Pancreas (tissue), 10 donors: ENCODE measurements around the gene TNFRSF8. TPM values are rescaled to one million over a fixed set of nuclear protein-coding genes. Genes with fewer than 3 reads are reported as not detected.

ENCODE experiments used
- ATAC-seq, 4 donors: fragments of 200-7000 bp; cut with Tn5 transposase; one replicate each; pipeline versions ENCODE4 v1.8.0 to v1.9.1; 2020; ENCODE audit warnings: mild to moderate bottlenecking in 4 of 4, moderate library complexity in 4 of 4
- DNase-seq, 6 donors: peaks; one replicate each; pipeline ENCODE4 v3.0.0-alpha.2; 2020
- FAIRE-seq: peaks from 2 replicates; lab custom pipeline; 2012; peaks lifted over from hg19 to GRCh38; lab: Jason Lieb, UNC
- H3K27ac ChIP-seq, 4 donors: fragments of 200-600 bp; sonication (generic); 1 replicate in 3 of 4; 2 replicates in 1 of 4; pipeline versions ENCODE4 v1.5.0 to v1.8.0; 2020
- H3K27me3 ChIP-seq, 4 donors: fragments of 200-600 bp; one replicate each; pipeline ENCODE4 v1.8.0; 2021
- H3K36me3 ChIP-seq, 3 donors: fragments of 200-600 bp; sonication (generic) in 1 of 3; one replicate each; pipeline versions ENCODE4 v1.5.0 to v1.8.0; 2020 to 2021
- H3K4me1 ChIP-seq, 3 donors: fragments of 200-600 bp; one replicate each; pipeline ENCODE4 v1.8.0; 2021
- H3K4me3 ChIP-seq, 4 donors: fragments of 200-600 bp; sonication (generic) in 2 of 4; one replicate each; pipeline versions ENCODE4 v1.5.0 to v1.8.0; 2020 to 2021
- H3K9me3 ChIP-seq, 4 donors: fragments of 200-600 bp; one replicate each; pipeline ENCODE4 v1.8.0; 2021
- WGBS, 2 donors: extraction: QIAGEN DNeasy Blood & Tissue Kit; methylation state at CpG; one replicate each; pipeline ENCODE4 v1.1.7; 2013; 5-methylcytosine and 5-hydroxymethylcytosine counted together
- intact Hi-C, 3 donors: fragments of 100-400 bp; cut with DNase I; formaldehyde crosslinking; loops; one replicate each; pipeline versions ENCODE4 v1.11.1 to v1.14.2; 2022
- polyA plus RNA-seq, 2 donors: library from polyadenylated mRNA; stranded (reverse); fragments of 200-250 nt; gene quantifications; one replicate each; pipeline ENCODE4 v1.2.3, GENCODE V29; 2013
- total RNA-seq, 6 donors: library from RNA; stranded (reverse); fragmentation: NEBNext Ultra II Directional in 4 of 6; extraction: Animal tissue kit (Norgen Biotek cat#: 25700) in 4 of 6; gene quantifications; one replicate each; pipeline versions ENCODE4 v1.2.1 to v1.2.4, GENCODE V29; 2021 to 2023
- TF ChIP-seq, protein P1 (sequence below), 4 donors: fragments of 200-600 bp; sonication (generic) in 3 of 4; IDR thresholded peaks; one replicate each; pipeline versions ENCODE4 v1.5.0 to v1.8.0; 2021; ENCODE audit warnings: antibody characterized with exemption in 4 of 4
- donor health status: healthy with polysubstance abuse.
- donor health status: DM: no; HTN: no; CAD: no; lungs with moderate emphysema.
- donor health status: DM: no; HTN: no; CAD: no.
- donor health status: control.
- donor health status: control.
- donor health status: Bipolar disorder and iron deficiency.
- donor health status: DM: yes; HTN: yes; CAD: no.
- donor health status: DM: no; HTN: no; CAD: no.
- donor health status: DM: no; HTN: no; CAD: no.
- donor health status: DM: yes; HTN: yes; CAD: no.

The TNFRSF8 gene
- total and polyA plus RNA-seq, 8 donors, result 0.08 to 0.72 (median 0.25) TPM; not detected in 1

DNA sequence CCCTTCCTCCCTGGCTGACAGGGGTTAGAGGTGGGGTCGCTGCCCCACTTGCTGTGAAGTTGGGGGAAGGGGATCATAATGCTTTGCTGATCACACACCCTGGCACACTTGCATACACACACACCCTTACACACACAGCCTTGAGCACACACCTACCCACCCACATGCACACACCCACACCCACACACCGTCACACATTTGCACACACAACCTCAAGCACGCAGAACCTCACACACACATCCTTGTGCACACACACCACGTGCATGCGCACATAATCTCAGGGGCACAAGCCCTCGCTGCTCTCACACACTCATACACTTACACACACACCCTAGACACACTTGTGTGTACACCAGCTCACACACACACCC lies 16.4 kb upstream of the TNFRSF8 start:
- TF ChIP-seq, protein P1, sequence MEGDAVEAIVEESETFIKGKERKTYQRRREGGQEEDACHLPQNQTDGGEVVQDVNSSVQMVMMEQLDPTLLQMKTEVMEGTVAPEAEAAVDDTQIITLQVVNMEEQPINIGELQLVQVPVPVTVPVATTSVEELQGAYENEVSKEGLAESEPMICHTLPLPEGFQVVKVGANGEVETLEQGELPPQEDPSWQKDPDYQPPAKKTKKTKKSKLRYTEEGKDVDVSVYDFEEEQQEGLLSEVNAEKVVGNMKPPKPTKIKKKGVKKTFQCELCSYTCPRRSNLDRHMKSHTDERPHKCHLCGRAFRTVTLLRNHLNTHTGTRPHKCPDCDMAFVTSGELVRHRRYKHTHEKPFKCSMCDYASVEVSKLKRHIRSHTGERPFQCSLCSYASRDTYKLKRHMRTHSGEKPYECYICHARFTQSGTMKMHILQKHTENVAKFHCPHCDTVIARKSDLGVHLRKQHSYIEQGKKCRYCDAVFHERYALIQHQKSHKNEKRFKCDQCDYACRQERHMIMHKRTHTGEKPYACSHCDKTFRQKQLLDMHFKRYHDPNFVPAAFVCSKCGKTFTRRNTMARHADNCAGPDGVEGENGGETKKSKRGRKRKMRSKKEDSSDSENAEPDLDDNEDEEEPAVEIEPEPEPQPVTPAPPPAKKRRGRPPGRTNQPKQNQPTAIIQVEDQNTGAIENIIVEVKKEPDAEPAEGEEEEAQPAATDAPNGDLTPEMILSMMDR (IDR thresholded peaks at IDR 0.05), result no peak
- Histone ChIP-seq H3K27ac (no peak overlapping the region), H3K36me3 (no peaks in the 10 kb centered on the region), H3K9me3 (no peaks in the 10 kb centered on the region), H3K27me3 (no peaks in the 10 kb centered on the region), H3K4me1 (no peaks in the 10 kb centered on the region), H3K4me3 (no peak overlapping the region)
- ATAC-seq, result no peak
- no peak for FAIRE-seq
- WGBS, 2 donors, result 73 to 85% methylated on average over 6 of the region's 6 CpGs
- DNase-seq, result no peak
- intact Hi-C loops, result no loop called here

DNA sequence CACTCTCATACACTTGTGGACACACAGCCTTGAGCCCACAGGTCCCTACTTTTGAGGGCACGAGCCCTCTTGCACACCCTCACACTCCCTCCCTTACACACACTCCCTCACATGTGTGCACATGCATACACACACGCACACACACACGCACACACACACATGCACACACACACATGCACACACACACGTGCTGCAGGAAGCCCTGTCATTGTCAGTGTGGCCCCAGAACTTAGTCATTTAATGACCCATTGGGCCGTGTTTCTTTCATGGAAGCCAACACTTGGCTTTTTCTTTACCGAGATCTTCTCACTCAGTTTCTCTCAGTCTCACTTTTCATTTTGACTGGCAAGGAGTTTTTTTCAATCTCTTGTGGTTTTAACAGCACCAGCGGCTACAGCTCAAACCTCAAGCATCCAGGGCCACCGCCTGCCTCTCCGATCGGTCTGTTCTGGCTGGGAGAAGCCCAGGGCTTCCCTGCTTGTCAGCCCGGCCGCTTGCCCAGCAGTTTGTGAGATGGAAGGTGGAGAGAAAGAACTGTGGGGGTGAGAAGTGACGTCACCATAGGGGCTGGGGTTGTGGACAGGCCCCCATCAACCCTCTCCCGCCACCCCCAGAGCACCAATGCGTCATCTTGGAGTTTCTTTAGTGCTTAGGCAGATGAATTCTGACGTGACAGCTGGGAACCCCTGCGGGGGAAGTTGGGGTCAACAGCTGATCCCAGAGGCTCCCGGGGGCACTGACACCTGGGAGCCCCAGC lies 15.8 kb upstream of the TNFRSF8 start:
- Histone ChIP-seq H3K4me3 (no peak overlapping the region), H3K27me3 (no peaks in the 10 kb centered on the region), H3K27ac (no peak overlapping the region), H3K36me3 (no peaks in the 10 kb centered on the region), H3K9me3 (no peaks in the 10 kb centered on the region), H3K4me1 (no peaks in the 10 kb centered on the region)
- FAIRE-seq, result no peak
- intact Hi-C loops, result no loop called here
- WGBS, 2 donors, result 51 to 52% methylated on average over 18 of the region's 18 CpGs
- DNase-seq, result no peak
- no peak for ATAC-seq
- TF ChIP-seq, protein P1 (IDR thresholded peaks at IDR 0.05), result no peak

DNA sequence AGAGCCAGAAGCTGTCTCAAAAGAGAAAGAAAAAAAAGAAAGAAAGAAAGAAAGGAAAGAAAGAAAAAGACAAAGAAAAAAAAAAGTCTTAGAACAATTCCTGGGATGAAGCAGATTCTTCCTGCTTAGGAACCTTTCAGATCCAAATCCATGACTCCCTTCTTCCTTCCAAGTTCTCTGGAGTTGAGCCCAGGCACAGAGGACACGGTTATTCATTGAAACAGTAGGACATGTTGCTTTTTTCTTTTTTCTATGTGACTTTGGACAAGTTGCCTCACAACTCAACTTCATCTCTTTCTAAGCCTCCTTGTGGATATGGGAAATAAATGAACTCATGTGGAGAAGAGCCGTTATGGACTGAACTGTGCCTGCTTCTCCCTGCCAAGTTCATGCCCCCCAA lies 14.7 kb upstream of the TNFRSF8 start:
- no peak for DNase-seq
- no peak overlapping the region for H3K27ac ChIP-seq
- intact Hi-C loops, result no loop called here
- WGBS, 2 donors, result 51 to 52% methylated on average over 2 of the region's 2 CpGs
- H3K9me3 ChIP-seq, result no peaks in the 10 kb centered on the region
- TF ChIP-seq, protein P1 (IDR thresholded peaks at IDR 0.05), result no peak
- FAIRE-seq, result no peak
- no peak for ATAC-seq
- H3K27me3 ChIP-seq, result no peaks in the 10 kb centered on the region
- no peak overlapping the region for H3K4me3 ChIP-seq
- no peaks in the 10 kb centered on the region for H3K36me3 ChIP-seq
- H3K4me1 ChIP-seq, result no peaks in the 10 kb centered on the region

DNA sequence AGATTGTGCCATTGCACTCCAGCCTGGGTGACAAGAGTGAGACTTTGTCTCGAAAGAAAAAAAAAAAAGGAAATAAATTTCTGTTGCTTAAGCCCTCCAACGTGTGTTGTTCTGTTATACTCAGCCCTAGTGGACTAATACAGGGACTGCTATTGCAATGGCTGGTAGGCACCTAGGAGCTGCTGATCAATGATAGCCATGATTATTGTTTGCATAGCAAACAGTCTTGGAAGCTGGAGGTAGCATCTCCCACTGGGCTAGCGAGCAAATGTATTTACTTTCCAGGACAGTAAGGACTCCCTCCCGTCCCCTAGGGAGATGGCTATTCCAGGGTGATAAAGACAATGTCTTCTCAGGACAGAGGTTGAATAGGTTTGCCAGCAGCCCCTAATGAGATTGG lies 13.5 kb upstream of the TNFRSF8 start:
- ATAC-seq (no peak), FAIRE-seq (no peak), DNase-seq (no peak)
- Histone ChIP-seq H3K27ac (no peak overlapping the region), H3K27me3 (no peaks in the 10 kb centered on the region), H3K9me3 (no peaks in the 10 kb centered on the region), H3K36me3 (no peaks in the 10 kb centered on the region), H3K4me1 (no peaks in the 10 kb centered on the region), H3K4me3 (no peak overlapping the region)
- TF ChIP-seq, protein P1 (IDR thresholded peaks at IDR 0.05), result no peak
- WGBS, 2 donors, result 43 to 48% methylated on average over 4 of the region's 4 CpGs
- intact Hi-C loops, result no loop called here

DNA sequence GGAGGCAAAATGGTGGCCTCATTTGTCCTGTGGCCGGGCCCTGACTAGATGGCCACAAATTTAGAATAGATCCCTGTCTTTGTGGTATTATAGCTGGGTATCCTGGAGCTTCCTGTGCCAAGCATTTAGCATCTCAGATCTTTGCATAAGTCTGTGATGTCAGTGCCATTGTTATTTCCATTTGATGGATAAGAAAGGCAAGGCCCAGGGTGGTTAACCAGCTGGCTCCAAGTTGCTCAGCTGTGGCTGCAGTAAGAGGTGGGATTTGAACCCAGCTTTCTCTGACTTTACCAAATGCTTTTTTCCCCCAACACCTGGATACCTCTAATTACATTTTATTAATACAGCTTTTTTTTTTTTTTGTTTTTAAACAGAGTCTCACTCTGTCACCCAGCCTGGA lies 11.7 kb upstream of the TNFRSF8 start:
- no peak for DNase-seq
- H3K4me1 ChIP-seq, result no peaks in the 10 kb centered on the region
- H3K36me3 ChIP-seq, result no peaks in the 10 kb centered on the region
- no peak for FAIRE-seq
- H3K27me3 ChIP-seq, result no peaks in the 10 kb centered on the region
- WGBS, 2 donors, result 89 to 100% methylated on average over 1 of the region's 1 CpG
- intact Hi-C loops, result no loop called here
- no peaks in the 10 kb centered on the region for H3K9me3 ChIP-seq
- TF ChIP-seq, protein P1 (IDR thresholded peaks at IDR 0.05), result no peak
- ATAC-seq, result no peak
- no peak overlapping the region for H3K27ac ChIP-seq
- H3K4me3 ChIP-seq, result no peak overlapping the region
